GM12872 (cell line): ENCODE results near the gene CELF2.

Experiments
- CTCF ChIP-seq: IDR thresholded peaks from 3 replicates; pipeline ENCODE4 v1.5.1; 2011; ENCODE audit warnings: low read depth, mild to moderate bottlenecking, low read length, moderate library complexity; ENCODE audit not compliant: insufficient read depth

CELF2 gene

GRCh38 chr10:11301571-11302111 lies 284.0 kb downstream of the CELF2 start:
- TF ChIP-seq CTCF = no peak

GRCh38 chr10:11302181-11302580 lies 284.5 kb downstream of the CELF2 start:
- TF ChIP-seq CTCF = no peak

- no peak for TF ChIP-seq CTCF
These were observed 285.9 kb downstream of the CELF2 start for GRCh38 chr10:11303361-11304170.

- TF ChIP-seq CTCF = no peak
These were observed 287.4 kb downstream of the CELF2 start for GRCh38 chr10:11304906-11305585.

- TF ChIP-seq CTCF = no peak
These were observed 288.3 kb downstream of the CELF2 start for GRCh38 chr10:11305825-11306593.

GRCh38 chr10:11307004-11307403 lies 289.3 kb downstream of the CELF2 start:
- TF ChIP-seq CTCF = no peak

GRCh38 chr10:11307937-11308336 lies 290.3 kb downstream of the CELF2 start:
- TF ChIP-seq CTCF = no peak
